ENCODE results near the gene SSBP3.

Gene SSBP3

GRCh38 chr1:54225378-54225777 lies 180.8 kb downstream of the SSBP3 start (continued):
- no peak for TF ChIP-seq OSR1 (CRISPR knock-in tag; IDR thresholded peaks at IDR 0.05)

GRCh38 chr1:54224233-54224632 lies 182.0 kb downstream of the SSBP3 start:
- no peak for TF ChIP-seq CSRNP3 (CRISPR knock-in tag; IDR thresholded peaks at IDR 0.05)
- ATAC-seq: no peak

- ATAC-seq: no peak
- TF ChIP-seq ARNTL (CRISPR knock-in tag; IDR thresholded peaks at IDR 0.05; ENCODE audit: borderline replicate concordance, low read depth): no peak
- TF ChIP-seq TSHZ2 (CRISPR knock-in tag; IDR thresholded peaks at IDR 0.05): no peak
- TF ChIP-seq ZFP3 (CRISPR knock-in tag; IDR thresholded peaks at IDR 0.05): no peak
- no peak for TF ChIP-seq ZNF565 (CRISPR knock-in tag; conservative IDR thresholded peaks at IDR 0.05; ENCODE audit: low read depth)
- TF ChIP-seq RARB (CRISPR knock-in tag; IDR thresholded peaks at IDR 0.05): no peak
- no peak for TF ChIP-seq ZFP30 (CRISPR knock-in tag; IDR thresholded peaks at IDR 0.05)
- TF ChIP-seq OSR1 (CRISPR knock-in tag; IDR thresholded peaks at IDR 0.05): no peak
- TF ChIP-seq ZNF8 (CRISPR knock-in tag; IDR thresholded peaks at IDR 0.05): no peak
- TF ChIP-seq BACH2 (CRISPR knock-in tag; IDR thresholded peaks at IDR 0.05; ENCODE audit: borderline replicate concordance): no peak
- no peak for TF ChIP-seq CREB5 (CRISPR knock-in tag; IDR thresholded peaks at IDR 0.05; ENCODE audit: low read depth)
- TF ChIP-seq TOX (CRISPR knock-in tag; IDR thresholded peaks at IDR 0.05; ENCODE audit: borderline replicate concordance): no peak
- TF ChIP-seq ZNF70 (CRISPR knock-in tag; IDR thresholded peaks at IDR 0.05): no peak
- TF ChIP-seq ZC3H10 (CRISPR knock-in tag; IDR thresholded peaks at IDR 0.05): no peak
- TF ChIP-seq TCF4 (CRISPR knock-in tag; IDR thresholded peaks at IDR 0.05; ENCODE audit: borderline replicate concordance): no peak
- TF ChIP-seq GLIS3 (CRISPR knock-in tag; IDR thresholded peaks at IDR 0.05): no peak
- TF ChIP-seq CSRNP3 (CRISPR knock-in tag; IDR thresholded peaks at IDR 0.05): no peak
- no peak for TF ChIP-seq POU6F1 (CRISPR knock-in tag; IDR thresholded peaks at IDR 0.05; ENCODE audit: borderline replicate concordance, low read depth)
- no peak for TF ChIP-seq SNAI2 (CRISPR knock-in tag; IDR thresholded peaks at IDR 0.05)
Measured at GRCh38 chr1:54223441-54224202, 182.6 kb downstream of the SSBP3 start.

GRCh38 chr1:54222711-54223110 lies 183.5 kb downstream of the SSBP3 start:
- TF ChIP-seq ARNTL (CRISPR knock-in tag; IDR thresholded peaks at IDR 0.05; ENCODE audit: borderline replicate concordance, low read depth) (no peak), ZFP3 (CRISPR knock-in tag; IDR thresholded peaks at IDR 0.05) (no peak), SNAI2 (CRISPR knock-in tag; IDR thresholded peaks at IDR 0.05) (no peak)
- no peak for ATAC-seq

Data from SK-N-SH treated with all-trans-retinoic acid at 6 μM for 48 hours (cell line).